GM19452 (cell line): Measurements from ENCODE around the gene DPP6.
A peak's percentile ranks its signal among the peaks of the same experiment; 100 is the strongest.
"Not testable (repeated sequence)": the region's sequence is repeated elsewhere in the genome, so short reads cannot be mapped to it uniquely, and the experiment has no call there.

Experiments used
- ATAC-seq: cut with Tn5 transposase; IDR thresholded peaks from one replicate; pipeline ENCODE4 v1.9.1; 2021; ENCODE audit not compliant: unreplicated experiment

DPP6 gene

GRCh38 chr7:154051643-154052529, at the start of gene DPP6:
DPP6 (plus strand) TSS chr7:154052398.
- ATAC-seq, result not testable (repeated sequence)

GRCh38 chr7:154009423-154009911, 42.7 kb upstream of the DPP6 start:
- not testable (repeated sequence) for ATAC-seq

GRCh38 chr7:154010726-154011568, 41.3 kb upstream of the DPP6 start:
- not testable (repeated sequence) for ATAC-seq

- ATAC-seq, result not testable (repeated sequence)
Measured at GRCh38 chr7:154012800-154013199, 39.4 kb upstream of the DPP6 start.

- not testable (repeated sequence) for ATAC-seq
Measured at GRCh38 chr7:154015636-154016035, 36.6 kb upstream of the DPP6 start.

- not testable (repeated sequence) for ATAC-seq
Measured at GRCh38 chr7:154018354-154018753, 33.8 kb upstream of the DPP6 start.

GRCh38 chr7:154027805-154028204, 24.4 kb upstream of the DPP6 start:
- ATAC-seq, result not testable (repeated sequence)

GRCh38 chr7:154030476-154031080, 21.6 kb upstream of the DPP6 start:
- ATAC-seq, result not testable (repeated sequence)

GRCh38 chr7:154039466-154040165, 12.6 kb upstream of the DPP6 start:
- peak; percentile 80 for ATAC-seq

GRCh38 chr7:154050394-154050793, 1.8 kb upstream of the DPP6 start:
- not testable (repeated sequence) for ATAC-seq

- not testable (repeated sequence) for ATAC-seq
Measured at GRCh38 chr7:154051006-154051642, 1.1 kb upstream of the DPP6 start.

GRCh38 chr7:154052530-154053252, 493 bp downstream of the DPP6 start:
- ATAC-seq, result not testable (repeated sequence)

- ATAC-seq, result not testable (repeated sequence)
Measured at GRCh38 chr7:154053466-154054312, 1.5 kb downstream of the DPP6 start.

- ATAC-seq, result not testable (repeated sequence)
Measured at GRCh38 chr7:154054664-154055063, 2.5 kb downstream of the DPP6 start.

- ATAC-seq, result not testable (repeated sequence)
Measured at GRCh38 chr7:154055491-154056106, 3.4 kb downstream of the DPP6 start.

GRCh38 chr7:154058783-154059182, 6.6 kb downstream of the DPP6 start:
- not testable (repeated sequence) for ATAC-seq

GRCh38 chr7:154060551-154060950, 8.4 kb downstream of the DPP6 start:
- not testable (repeated sequence) for ATAC-seq

GRCh38 chr7:154071833-154072232, 19.6 kb downstream of the DPP6 start:
- ATAC-seq, result not testable (repeated sequence)
